ENCODE data around the gene PHKA2.

GRCh38 chrX:18873836-18874235 is 110.1 kb downstream of the PHKA2 start:
- TF ChIP-seq CTCF (conservative IDR thresholded peaks at IDR 0.05) (no peak), EZH2 (IDR thresholded peaks at IDR 0.05; ENCODE audit: low read depth) (no peak)

Measured in PC-9 (cell line).